NCI-H1436 (cell line): ENCODE measurements around the gene CELF1.

Source experiments
- DNase-seq: peaks from one replicate; lab custom pipeline; 2025; lab: John Stamatoyannopoulos, UW

CELF1 gene

GRCh38 chr11:47508240-47508957, 44.5 kb downstream of the CELF1 start:
- no peak for DNase-seq

GRCh38 chr11:47507563-47508239, 45.2 kb downstream of the CELF1 start:
- no peak for DNase-seq

- DNase-seq, result no peak
These were observed 46.0 kb downstream of the CELF1 start for GRCh38 chr11:47506795-47507562.

GRCh38 chr11:47506373-47506772, 46.6 kb downstream of the CELF1 start:
- no peak for DNase-seq

GRCh38 chr11:47504910-47505309, 48.0 kb downstream of the CELF1 start:
- no peak for DNase-seq

GRCh38 chr11:47503227-47503626, 49.7 kb downstream of the CELF1 start:
- DNase-seq, result no peak

GRCh38 chr11:47502767-47503166, 50.2 kb downstream of the CELF1 start:
- DNase-seq, result no peak

- no peak for DNase-seq
These were observed 51.8 kb downstream of the CELF1 start for GRCh38 chr11:47501101-47501500.

GRCh38 chr11:47500121-47500520, 52.8 kb downstream of the CELF1 start:
- DNase-seq, result no peak

GRCh38 chr11:47499614-47500013, 53.3 kb downstream of the CELF1 start:
- DNase-seq, result peak; percentile 4

GRCh38 chr11:47499161-47499560, 53.8 kb downstream of the CELF1 start:
- no peak for DNase-seq

GRCh38 chr11:47498584-47499152, 54.3 kb downstream of the CELF1 start:
- no peak for DNase-seq

- DNase-seq, result no peak
These were observed 54.8 kb downstream of the CELF1 start for GRCh38 chr11:47498149-47498548.

GRCh38 chr11:47496808-47497207, 56.1 kb downstream of the CELF1 start:
- no peak for DNase-seq

GRCh38 chr11:47495856-47496217, 57.1 kb downstream of the CELF1 start:
- no peak for DNase-seq

GRCh38 chr11:47495011-47495855, 57.7 kb downstream of the CELF1 start:
- DNase-seq, result no peak

GRCh38 chr11:47489395-47489755, 63.6 kb downstream of the CELF1 start:
- no peak for DNase-seq

- DNase-seq, result no peak
These were observed 64.1 kb downstream of the CELF1 start for GRCh38 chr11:47488674-47489394.

GRCh38 chr11:47488111-47488510, 64.8 kb downstream of the CELF1 start:
- DNase-seq, result no peak

GRCh38 chr11:47487421-47487820, 65.5 kb downstream of the CELF1 start:
- DNase-seq, result no peak

- DNase-seq, result no peak
These were observed 67.8 kb downstream of the CELF1 start for GRCh38 chr11:47485107-47485506.
